ENCODE measurements around the gene SCFD1.

DNA sequence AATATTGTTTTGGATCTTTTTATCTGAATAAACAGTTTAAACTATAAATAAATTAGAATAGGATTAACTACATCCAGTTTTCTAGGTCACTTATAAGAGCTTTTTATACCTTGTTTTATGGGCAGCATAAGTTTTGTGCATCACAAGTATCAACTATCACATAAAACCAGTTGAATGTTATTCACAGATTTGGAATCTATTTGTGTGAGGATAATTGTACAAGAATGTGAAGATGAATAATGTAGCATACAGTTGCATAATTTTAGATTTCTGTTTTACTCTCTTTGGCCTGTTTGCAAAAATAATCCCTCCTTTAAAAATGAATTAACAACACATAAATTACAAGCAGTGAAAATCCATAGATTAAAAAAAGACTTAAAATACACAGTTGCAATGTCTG lies 88.8 kb downstream of the SCFD1 start:
- TF ChIP-seq, protein P1, sequence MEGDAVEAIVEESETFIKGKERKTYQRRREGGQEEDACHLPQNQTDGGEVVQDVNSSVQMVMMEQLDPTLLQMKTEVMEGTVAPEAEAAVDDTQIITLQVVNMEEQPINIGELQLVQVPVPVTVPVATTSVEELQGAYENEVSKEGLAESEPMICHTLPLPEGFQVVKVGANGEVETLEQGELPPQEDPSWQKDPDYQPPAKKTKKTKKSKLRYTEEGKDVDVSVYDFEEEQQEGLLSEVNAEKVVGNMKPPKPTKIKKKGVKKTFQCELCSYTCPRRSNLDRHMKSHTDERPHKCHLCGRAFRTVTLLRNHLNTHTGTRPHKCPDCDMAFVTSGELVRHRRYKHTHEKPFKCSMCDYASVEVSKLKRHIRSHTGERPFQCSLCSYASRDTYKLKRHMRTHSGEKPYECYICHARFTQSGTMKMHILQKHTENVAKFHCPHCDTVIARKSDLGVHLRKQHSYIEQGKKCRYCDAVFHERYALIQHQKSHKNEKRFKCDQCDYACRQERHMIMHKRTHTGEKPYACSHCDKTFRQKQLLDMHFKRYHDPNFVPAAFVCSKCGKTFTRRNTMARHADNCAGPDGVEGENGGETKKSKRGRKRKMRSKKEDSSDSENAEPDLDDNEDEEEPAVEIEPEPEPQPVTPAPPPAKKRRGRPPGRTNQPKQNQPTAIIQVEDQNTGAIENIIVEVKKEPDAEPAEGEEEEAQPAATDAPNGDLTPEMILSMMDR (conservative IDR thresholded peaks at IDR 0.05; ENCODE audit: low read length): no peak
- no peak for TF ChIP-seq EZH2phosphoT487 (IDR thresholded peaks at IDR 0.05; ENCODE audit: borderline replicate concordance, low read depth, low read length)
